Effector memory CD8-positive, alpha-beta T cell (primary cell): ENCODE measurements around the gene RAB5B.
"Not testable (repeated sequence)": the region's sequence is repeated elsewhere in the genome, so short reads cannot be mapped to it uniquely, and the experiment has no call there.

Source experiments
- ATAC-seq: fragments of 150-1000 bp; cut with Tn5 transposase; replicated peaks from 2 replicates; pipeline ENCODE4 v1.10.0; 2021; ENCODE audit warnings: mild to moderate bottlenecking, moderate library complexity
- DNase-seq, 3 experiments: peaks; one replicate each; pipeline ENCODE4 v3.0.0; 2021
- H3K27ac Mint-ChIP-seq, 2 donors: one replicate each; pipeline ENCODE4 v1.8.0; 2022; ENCODE audit warnings: mild to moderate bottlenecking in 2 of 2, mixed read lengths in 2 of 2, moderate library complexity in 2 of 2
- H3K27me3 Mint-ChIP-seq, 2 donors: one replicate each; pipeline ENCODE4 v1.8.0; 2022; ENCODE audit warnings: mixed read lengths in 2 of 2
- H3K36me3 Mint-ChIP-seq: one replicate; pipeline ENCODE4 v1.8.0; 2022; ENCODE audit warnings: mild to moderate bottlenecking, moderate library complexity, mixed read lengths; ENCODE audit not compliant: insufficient read depth
- H3K4me1 Mint-ChIP-seq, 2 donors: one replicate each; pipeline ENCODE4 v1.8.0; 2022; ENCODE audit warnings: low read depth in 2 of 2, mixed read lengths in 2 of 2
- H3K4me3 Mint-ChIP-seq, 2 donors: one replicate each; pipeline ENCODE4 v1.8.0; 2022; ENCODE audit warnings: mild to moderate bottlenecking in 2 of 2, mixed read lengths in 2 of 2, moderate library complexity in 2 of 2
- H3K9me3 Mint-ChIP-seq, 2 donors: one replicate each; pipeline ENCODE4 v1.8.0; 2022; ENCODE audit warnings: mixed read lengths in 2 of 2

RAB5B gene

DNA sequence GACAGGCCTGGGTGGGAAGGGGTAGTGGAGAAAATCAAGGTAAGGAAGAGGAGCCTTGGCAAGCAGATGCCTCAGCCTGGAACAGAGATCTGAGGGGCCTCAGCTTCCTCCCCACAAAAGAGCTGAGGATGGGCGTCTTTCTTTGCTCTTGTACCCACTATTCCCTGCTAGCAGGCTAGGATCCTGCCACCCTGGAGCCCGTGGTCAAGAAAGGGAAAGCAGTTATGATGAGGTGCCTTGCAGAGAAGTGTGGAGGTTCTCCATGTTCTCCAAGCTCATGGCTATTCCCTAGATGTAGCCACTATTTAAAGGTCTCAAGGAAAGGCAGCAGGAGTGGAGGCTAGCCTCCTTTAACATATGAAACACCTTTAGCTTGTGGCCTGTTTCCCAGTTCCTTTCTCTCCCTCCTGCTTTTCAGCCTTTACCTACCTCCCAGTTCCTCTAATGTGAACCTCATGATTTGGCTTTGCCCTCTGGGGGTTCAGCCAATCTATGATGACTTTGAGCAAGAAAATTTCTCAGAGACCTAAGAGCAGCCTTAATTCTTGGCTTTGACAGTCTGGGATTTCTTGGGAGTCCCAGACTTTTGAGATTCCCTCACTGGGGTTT lies 48.1 kb downstream of the RAB5B start:
- peaks cover 0 to 6% of the 10 kb centered on the region in 2 donors for H3K4me1 Mint-ChIP-seq
- peak overlapping the region; percentile 20 to 57 for H3K27ac Mint-ChIP-seq
- H3K9me3 Mint-ChIP-seq: no peaks in the 10 kb centered on the region
- H3K36me3 Mint-ChIP-seq: peaks cover 6% of the 10 kb centered on the region
- H3K27me3 Mint-ChIP-seq: no peaks in the 10 kb centered on the region
- ATAC-seq (no peak), DNase-seq (no peak)
- peak overlapping the region; percentile 67 to 76 for H3K4me3 Mint-ChIP-seq

DNA sequence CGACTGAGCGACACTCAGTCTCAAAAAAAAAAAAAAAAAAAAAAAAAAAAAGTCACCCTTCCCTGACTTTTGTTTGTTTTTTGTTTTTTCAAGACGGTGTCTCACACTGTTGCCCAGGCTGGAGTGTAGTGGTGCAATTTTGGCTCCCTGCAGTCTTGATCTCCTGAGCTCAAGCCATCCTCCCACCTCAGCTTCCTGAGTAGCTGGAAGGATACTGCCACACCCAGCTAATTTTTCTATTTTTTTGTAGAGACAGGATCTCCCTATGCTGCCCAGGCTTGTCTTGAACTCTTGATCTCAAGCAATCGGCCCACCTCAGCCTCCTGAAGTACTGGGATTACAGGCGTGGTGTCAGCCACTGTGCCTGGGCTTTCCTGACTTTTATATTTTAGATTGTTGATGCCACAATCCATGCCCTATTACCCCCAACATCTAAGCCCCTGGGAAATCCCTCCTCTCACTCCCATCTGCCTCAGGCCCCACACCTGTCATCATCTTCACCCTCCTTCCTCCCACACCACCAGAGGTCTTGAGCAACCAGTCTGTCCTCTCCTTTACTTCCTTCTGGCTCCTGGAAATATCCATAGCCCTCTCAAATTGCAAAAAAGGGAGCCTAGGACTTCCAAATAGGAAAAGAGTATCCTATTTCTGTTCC lies 54.8 kb downstream of the RAB5B start:
- no peak overlapping the region for H3K27ac Mint-ChIP-seq
- H3K36me3 Mint-ChIP-seq: peaks cover 5% of the 10 kb centered on the region
- DNase-seq (no peak), ATAC-seq (no peak)
- no peaks in the 10 kb centered on the region for H3K27me3 Mint-ChIP-seq
- no peaks in the 10 kb centered on the region for H3K9me3 Mint-ChIP-seq
- no peak overlapping the region for H3K4me3 Mint-ChIP-seq
- H3K4me1 Mint-ChIP-seq: no peaks in the 10 kb centered on the region

DNA sequence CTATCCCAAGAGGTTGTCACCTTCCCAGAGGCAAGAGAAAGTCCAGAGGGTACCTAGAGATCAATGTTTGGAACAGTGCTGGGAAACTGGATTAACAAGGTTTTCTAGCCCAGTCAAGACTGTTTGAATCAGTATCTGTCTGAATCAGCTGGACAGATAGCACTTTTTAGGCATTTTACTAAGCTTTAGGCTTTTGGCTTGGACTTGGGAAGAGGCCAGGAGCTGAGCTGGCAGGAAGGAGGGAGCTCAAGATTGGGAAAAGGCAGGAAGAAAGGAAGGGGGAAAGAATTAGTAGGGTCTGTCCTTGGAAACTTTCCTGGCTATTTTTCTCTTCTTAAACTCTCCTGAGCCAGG lies 55.3 kb downstream of the RAB5B start:
- Mint-ChIP-seq H3K27ac (no peak overlapping the region), H3K27me3 (no peaks in the 10 kb centered on the region), H3K36me3 (peaks cover 5% of the 10 kb centered on the region), H3K4me3 (no peak overlapping the region), H3K9me3 (no peaks in the 10 kb centered on the region), H3K4me1 (no peaks in the 10 kb centered on the region)
- ATAC-seq (no peak), DNase-seq (no peak)

DNA sequence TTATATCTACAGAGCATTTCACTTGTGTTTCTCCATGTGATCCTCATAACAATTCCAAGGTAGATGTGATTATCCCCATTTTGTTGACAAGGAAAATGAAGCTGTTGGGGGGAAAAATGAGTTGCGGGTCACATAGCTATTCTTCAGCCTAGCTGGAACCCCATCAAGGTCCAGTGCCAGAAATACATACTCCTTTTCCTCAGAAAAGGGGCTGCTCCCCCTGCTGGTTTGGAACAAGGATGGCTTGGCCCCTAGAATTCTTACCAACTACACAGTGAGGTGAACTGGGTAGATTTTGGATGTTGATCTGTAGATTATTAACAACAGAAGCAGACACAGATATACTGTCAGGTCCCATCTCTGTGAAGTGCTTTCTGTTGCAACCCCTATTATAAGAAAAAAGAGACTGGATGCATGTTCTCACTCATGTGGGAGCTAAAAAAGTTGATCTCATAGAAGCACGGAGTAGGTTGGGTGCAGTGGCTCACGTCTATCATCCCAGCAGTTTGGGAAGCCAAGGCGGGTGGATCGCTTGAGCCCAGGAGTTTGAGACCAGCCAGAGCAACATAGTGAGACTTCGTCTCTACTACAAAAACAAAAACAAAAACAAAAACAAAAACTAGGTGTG lies 55.9 kb downstream of the RAB5B start:
- Mint-ChIP-seq H3K27ac (no peak overlapping the region), H3K4me3 (no peak overlapping the region), H3K27me3 (no peaks in the 10 kb centered on the region), H3K4me1 (peaks cover 0 to 1% of the 10 kb centered on the region in 2 donors), H3K9me3 (no peaks in the 10 kb centered on the region), H3K36me3 (peaks cover 5% of the 10 kb centered on the region)
- ATAC-seq (peak; percentile 54), DNase-seq (peak; percentile 22 to 27 (median 23))

DNA sequence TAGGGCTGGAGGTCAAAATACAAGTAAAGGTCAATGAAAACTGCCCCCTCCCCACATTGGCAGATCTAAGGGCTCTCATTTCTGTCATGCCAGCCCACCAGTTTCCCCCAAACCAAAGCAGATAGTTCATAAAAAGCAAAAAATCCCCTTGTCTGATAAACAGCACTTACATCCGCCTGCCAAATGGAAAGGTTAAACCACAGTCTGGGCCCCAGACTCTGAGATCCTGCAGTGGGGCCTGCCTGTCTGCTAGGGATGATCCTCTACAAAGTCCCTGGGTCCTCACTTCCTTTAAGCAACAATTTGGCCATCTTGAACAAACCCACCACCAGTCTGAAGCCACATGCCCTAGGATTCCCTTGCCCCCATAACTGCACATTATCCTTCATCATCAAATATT lies 58.1 kb downstream of the RAB5B start:
- Mint-ChIP-seq H3K27me3 (no peaks in the 10 kb centered on the region), H3K4me1 (peaks cover 1 to 3% of the 10 kb centered on the region in 2 donors), H3K9me3 (no peaks in the 10 kb centered on the region), H3K4me3 (no peak overlapping the region), H3K36me3 (peaks cover 12% of the 10 kb centered on the region), H3K27ac (no peak overlapping the region)
- no peak for ATAC-seq
- no peak for DNase-seq

DNA sequence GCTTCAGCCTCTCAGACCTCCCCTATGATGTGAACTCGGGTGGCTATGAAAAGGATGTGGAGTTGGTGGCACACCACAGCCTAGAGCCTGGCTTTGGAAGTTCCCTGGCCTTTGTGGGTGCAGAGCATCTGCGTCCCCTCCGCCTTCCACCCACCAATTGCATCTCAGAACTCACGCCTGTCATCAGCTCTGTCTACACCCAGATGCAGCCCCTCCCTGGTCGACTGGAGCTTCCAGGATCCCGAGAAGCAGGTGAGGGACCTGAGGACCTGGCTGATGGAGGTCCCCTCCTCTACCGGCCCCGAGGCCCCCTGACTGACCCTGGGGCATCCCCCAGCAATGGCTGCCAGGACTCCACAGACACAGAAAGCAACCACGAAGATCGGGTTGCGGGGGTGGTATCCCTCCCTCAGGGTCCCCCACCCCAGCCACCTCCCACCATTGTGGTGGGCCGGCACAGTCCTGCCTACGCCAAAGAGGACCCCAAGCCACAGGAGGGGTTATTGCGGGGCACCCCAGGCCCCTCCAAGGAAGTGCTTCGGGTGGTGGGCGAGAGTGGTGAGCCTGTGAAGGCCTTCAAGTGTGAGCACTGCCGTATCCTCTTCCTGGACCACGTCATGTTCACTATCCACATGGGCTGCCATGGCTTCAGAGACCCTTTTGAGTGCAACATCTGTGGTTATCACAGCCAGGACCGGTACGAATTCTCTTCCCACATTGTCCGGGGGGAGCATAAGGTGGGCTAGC lies 60.9 kb downstream of the RAB5B start:
- Mint-ChIP-seq H3K4me1 (peaks cover 1 to 15% of the 10 kb centered on the region in 2 donors), H3K4me3 (no peak overlapping the region), H3K27ac (no peak overlapping the region), H3K9me3 (no peaks in the 10 kb centered on the region), H3K36me3 (peaks cover 10% of the 10 kb centered on the region), H3K27me3 (no peaks in the 10 kb centered on the region)
- DNase-seq: no peak
- peak; percentile 69 for ATAC-seq

DNA sequence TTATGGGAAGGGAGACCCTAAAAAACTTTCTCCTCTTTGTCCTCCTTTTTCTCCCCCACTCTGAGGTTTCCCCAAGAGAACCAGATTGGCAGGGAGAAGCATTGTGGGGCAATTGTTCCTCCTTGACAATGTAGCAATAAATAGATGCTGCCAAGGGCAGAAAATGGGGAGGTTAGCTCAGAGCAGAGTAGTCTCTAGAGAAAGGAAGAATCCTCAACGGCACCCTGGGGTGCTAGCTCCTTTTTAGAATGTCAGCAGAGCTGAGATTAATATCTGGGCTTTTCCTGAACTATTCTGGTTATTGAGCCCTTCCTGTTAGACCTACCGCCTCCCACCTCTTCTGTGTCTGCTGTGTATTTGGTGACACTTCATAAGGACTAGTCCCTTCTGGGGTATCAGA lies 63.3 kb downstream of the RAB5B start:
- no peak for DNase-seq

DNA sequence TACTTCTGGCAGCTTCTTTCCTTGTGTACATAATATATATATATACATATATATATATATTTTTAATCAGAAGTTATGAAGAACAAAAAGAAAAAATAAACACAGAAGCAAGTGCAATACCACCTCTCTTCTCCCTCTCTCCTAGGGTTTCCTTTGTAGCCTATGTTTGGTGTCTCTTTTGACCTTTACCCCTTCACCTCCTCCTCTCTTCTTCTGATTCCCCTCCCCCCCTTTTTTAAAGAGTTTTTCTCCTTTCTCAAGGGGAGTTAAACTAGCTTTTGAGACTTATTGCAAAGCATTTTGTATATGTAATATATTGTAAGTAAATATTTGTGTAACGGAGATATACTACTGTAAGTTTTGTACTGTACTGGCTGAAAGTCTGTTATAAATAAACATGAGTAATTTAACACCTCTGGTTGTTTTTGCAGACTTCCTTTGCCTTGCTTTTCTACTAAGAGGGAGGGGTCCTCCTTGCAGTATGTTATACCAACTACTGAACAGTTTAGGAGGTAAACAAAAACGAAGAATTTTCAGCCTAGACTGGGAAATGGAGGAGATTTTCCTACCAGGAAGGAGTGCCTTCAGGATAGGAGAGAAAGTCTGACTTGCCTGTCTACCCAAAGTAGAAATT lies 64.3 kb downstream of the RAB5B start:
- peaks cover 16 to 25% of the 10 kb centered on the region in 2 donors for H3K4me1 Mint-ChIP-seq

More for the DNA sequence above, 63.3 kb downstream of the RAB5B start:
- H3K4me3 Mint-ChIP-seq: peak overlapping the region in 1 of 2 donors; percentile 17
- peak overlapping the region; percentile 34 to 92 for H3K27ac Mint-ChIP-seq
- peaks cover 7 to 18% of the 10 kb centered on the region in 2 donors for H3K4me1 Mint-ChIP-seq
- no peaks in the 10 kb centered on the region for H3K27me3 Mint-ChIP-seq
- H3K9me3 Mint-ChIP-seq: no peaks in the 10 kb centered on the region
- ATAC-seq: no peak
- H3K36me3 Mint-ChIP-seq: peaks cover 13% of the 10 kb centered on the region

DNA sequence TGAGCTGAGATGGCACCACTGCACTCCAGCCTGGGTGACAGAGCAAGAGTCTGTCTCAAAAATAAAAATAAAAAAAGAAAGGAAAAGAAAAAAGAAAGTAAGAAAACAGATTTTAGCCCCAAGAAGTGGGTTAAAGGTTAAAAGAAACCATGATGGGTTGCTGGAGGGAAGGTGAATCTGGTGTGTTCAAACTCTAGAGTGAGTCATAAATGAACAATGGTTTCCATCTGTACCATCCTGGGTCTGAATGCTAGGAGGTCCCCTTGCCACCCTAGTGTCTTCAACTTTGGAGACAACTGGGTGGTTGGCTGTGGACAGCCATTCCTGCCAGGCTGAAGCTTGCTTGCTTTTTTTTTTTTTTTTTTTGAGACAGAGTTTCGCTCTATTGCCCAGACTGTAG lies 66.3 kb downstream of the RAB5B start:
- Mint-ChIP-seq H3K36me3 (peaks cover 41% of the 10 kb centered on the region), H3K4me1 (peaks cover 18 to 28% of the 10 kb centered on the region in 2 donors), H3K27ac (no peak overlapping the region), H3K9me3 (no peaks in the 10 kb centered on the region), H3K4me3 (peak overlapping the region in 1 of 2 donors; percentile 10), H3K27me3 (no peaks in the 10 kb centered on the region)
- no peak for DNase-seq
- no peak for ATAC-seq

More for the DNA sequence above, 64.3 kb downstream of the RAB5B start:
- DNase-seq (no peak), ATAC-seq (no peak)
- H3K27ac Mint-ChIP-seq: peak overlapping the region; percentile 34 to 92
- peak overlapping the region; percentile 50 to 64 for H3K4me3 Mint-ChIP-seq
- peaks cover 23% of the 10 kb centered on the region for H3K36me3 Mint-ChIP-seq
- H3K9me3 Mint-ChIP-seq: no peaks in the 10 kb centered on the region
- H3K27me3 Mint-ChIP-seq: no peaks in the 10 kb centered on the region

DNA sequence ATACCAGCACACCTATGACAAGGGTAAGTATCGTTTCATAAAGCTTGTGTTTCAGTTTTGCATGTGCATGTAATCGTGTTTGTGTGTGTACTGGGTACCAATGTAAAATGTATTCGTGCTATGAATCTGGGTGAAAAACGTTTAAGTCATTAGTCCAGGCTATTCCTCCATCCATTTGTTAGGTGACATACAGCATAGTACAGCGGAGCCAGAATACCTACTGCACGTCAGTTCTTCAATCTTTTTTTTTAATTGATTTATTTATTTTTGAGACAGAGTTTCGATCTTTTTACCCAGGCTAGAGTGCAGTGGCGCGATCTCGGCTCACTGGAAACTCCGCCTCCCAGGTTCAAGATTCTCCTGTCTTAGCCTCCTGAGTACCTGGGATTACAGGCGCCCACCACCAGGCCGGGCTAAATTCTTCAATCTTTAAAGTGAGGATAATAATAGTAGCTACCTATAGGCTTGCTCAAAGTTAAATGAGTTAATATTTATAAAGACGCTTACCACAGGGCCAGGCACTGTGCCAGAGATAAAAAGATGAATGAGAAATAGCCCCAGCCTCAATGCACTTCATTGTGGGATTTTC lies 67.2 kb downstream of the RAB5B start:
- peaks cover 43% of the 10 kb centered on the region for H3K36me3 Mint-ChIP-seq
- H3K27ac Mint-ChIP-seq: peak overlapping the region; percentile 95 to 96
- no peak for DNase-seq
- H3K4me1 Mint-ChIP-seq: peaks cover 18 to 29% of the 10 kb centered on the region in 2 donors
- ATAC-seq: no peak
- H3K4me3 Mint-ChIP-seq: peak overlapping the region; percentile 89 to 90
- no peaks in the 10 kb centered on the region for H3K9me3 Mint-ChIP-seq
- H3K27me3 Mint-ChIP-seq: no peaks in the 10 kb centered on the region

DNA sequence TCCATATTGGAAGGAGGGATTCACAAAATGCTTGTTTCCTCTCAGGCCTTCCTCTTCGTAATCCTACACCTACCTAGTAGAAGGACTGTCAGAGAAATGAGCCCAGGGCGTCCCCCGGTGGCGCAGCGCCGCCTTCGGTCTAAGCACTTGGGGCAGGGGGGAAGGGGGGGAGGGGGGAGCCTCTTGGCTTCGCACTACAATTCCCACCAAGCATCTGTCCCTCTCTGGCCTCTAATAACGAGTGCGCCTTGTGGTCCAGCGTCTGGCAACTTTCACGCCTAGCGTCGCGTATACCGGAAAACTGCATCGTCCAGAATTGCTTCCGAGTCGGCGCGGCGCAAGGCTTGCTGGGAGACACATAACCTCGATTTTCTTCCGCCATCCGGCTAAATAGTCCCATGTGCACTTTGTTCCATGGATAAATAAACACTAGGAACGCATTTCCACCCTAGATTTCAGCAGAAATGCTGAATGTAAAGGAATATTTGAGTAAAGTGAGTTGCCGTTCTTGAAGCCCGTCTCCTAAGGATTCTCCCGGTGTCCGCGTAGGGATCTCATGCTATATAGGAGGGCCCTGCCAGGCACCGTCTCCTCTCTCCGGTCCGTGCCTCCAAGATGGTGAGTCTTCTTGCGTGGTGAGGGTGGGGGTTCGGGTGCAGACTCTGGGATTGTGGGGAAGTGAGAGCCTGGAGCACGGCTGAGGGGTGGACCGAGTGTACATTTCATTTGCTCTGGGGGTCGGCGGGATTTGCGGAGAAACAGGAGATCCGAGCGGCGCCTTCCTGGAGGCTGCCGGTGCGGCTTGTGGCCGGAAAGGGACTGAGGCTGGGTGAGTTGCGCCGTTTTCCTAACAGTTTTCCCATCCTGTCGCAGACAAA lies 67.9 kb downstream of the RAB5B start, which contains the start of gene RPS26:
Gene RPS26, plus strand, starts transcription at position 367 of the 878 bp plus-strand sequence. Its CDS starts 249 bp downstream, at position 616.
- peaks cover 18 to 34% of the 10 kb centered on the region in 2 donors for H3K4me1 Mint-ChIP-seq
- H3K27me3 Mint-ChIP-seq: no peaks in the 10 kb centered on the region
- H3K36me3 Mint-ChIP-seq: peaks cover 43% of the 10 kb centered on the region

DNA sequence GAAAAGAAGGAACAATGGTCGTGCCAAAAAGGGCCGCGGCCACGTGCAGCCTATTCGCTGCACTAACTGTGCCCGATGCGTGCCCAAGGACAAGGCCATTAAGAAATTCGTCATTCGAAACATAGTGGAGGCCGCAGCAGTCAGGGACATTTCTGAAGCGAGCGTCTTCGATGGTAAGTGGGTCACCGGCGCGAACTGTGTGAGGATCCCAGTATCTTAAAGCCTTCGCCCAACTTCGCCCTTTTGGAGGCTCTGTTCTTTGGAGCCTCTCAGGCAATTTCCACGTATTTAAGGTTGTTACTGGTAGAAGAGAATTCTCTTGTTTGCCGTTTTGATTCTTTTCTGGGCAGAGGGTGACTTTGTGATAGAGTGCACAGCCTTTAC lies 68.5 kb downstream of the RAB5B start:
- peak in 1 of 3 experiments; percentile 28 for DNase-seq
- H3K27me3 Mint-ChIP-seq, ATAC-seq, H3K9me3 Mint-ChIP-seq: not testable (repeated sequence)
- H3K4me1 Mint-ChIP-seq: peaks cover 18 to 31% of the 10 kb centered on the region in 2 donors
- H3K36me3 Mint-ChIP-seq: peaks cover 49% of the 10 kb centered on the region
- H3K4me3 Mint-ChIP-seq: peak overlapping the region; percentile 89 to 90
- peak overlapping the region; percentile 95 to 96 for H3K27ac Mint-ChIP-seq

More for the DNA sequence above, 67.9 kb downstream of the RAB5B start, which contains the start of gene RPS26:
- peak; percentile 92 for ATAC-seq
- Mint-ChIP-seq H3K27ac (peak within 1 kb of the TSS; percentile 95 to 96), H3K4me3 (peak within 1 kb of the TSS; percentile 89 to 90), H3K9me3 (no peaks in the 10 kb centered on the region)
- peak; percentile 87 to 90 (median 88) for DNase-seq
